Suprapubic skin (tissue), 4 donors: ENCODE results near the gene TRAF3IP1. TPM values are rescaled to one million over a fixed set of nuclear protein-coding genes. Genes with fewer than 3 reads are reported as not detected.

Experiments
- DNase-seq, 2 donors: peaks; one replicate each; pipeline ENCODE4 v3.0.0-alpha.2; 2019; ENCODE audit warnings: low spot score in 2 of 2
- H3K27ac ChIP-seq: fragments of 200-600 bp; sonication (generic); one replicate; pipeline ENCODE4 v1.5.1; 2019
- H3K27me3 ChIP-seq: fragments of 200-600 bp; sonication (generic); one replicate; pipeline ENCODE4 v1.5.1; 2019
- H3K36me3 ChIP-seq: fragments of 200-600 bp; sonication (generic); one replicate; pipeline ENCODE4 v1.5.1; 2019
- H3K4me1 ChIP-seq: fragments of 200-600 bp; sonication (generic); one replicate; pipeline ENCODE4 v1.5.1; 2019
- H3K4me3 ChIP-seq: fragments of 200-600 bp; sonication (generic); one replicate; pipeline ENCODE4 v1.5.1; 2019; ENCODE audit warnings: mild to moderate bottlenecking
- H3K9me3 ChIP-seq: fragments of 200-600 bp; sonication (generic); one replicate; pipeline ENCODE4 v1.5.1; 2019
- EP300 ChIP-seq: sonication (generic); formaldehyde crosslinking; IDR thresholded peaks from one replicate; pipeline ENCODE4 v1.6.1; 2017; ENCODE audit warnings: antibody characterized with exemption
- POLR2A ChIP-seq, 2 donors: fragments of 450-650 bp; IDR thresholded peaks; one replicate each; pipeline ENCODE4 v1.6.1; 2017; ENCODE audit warnings: antibody characterized with exemption in 2 of 2, mild to moderate bottlenecking in 2 of 2, moderate library complexity in 2 of 2
- POLR2AphosphoS5 ChIP-seq, 3 donors: sonication (generic); formaldehyde crosslinking; IDR thresholded peaks; one replicate each; pipeline ENCODE4 v1.6.1; 2017; ENCODE audit warnings: antibody characterized with exemption in 3 of 3
- WGBS: methylation state at CpG from one replicate; pipeline ENCODE4 v1.1.5; 2018; 5-methylcytosine and 5-hydroxymethylcytosine counted together
- total RNA-seq, 4 donors: library from RNA; depleted of rRNA; stranded (reverse); fragments of >200 nt; gene quantifications; one replicate each; pipeline ENCODE4 v1.1.0, GENCODE V29; 2016
- TF ChIP-seq, protein P1 (sequence below), 2 donors: fragments of 200-600 bp in 1 of 2; fragments of 450-650 bp in 1 of 2; sonication (generic) in 1 of 2; IDR thresholded peaks; one replicate each; pipeline ENCODE4 v1.5.1; 2016 to 2019; ENCODE audit warnings: antibody characterized with exemption in 2 of 2, mild to moderate bottlenecking in 1 of 2, moderate library complexity in 1 of 2

Gene TRAF3IP1
- total RNA-seq, 4 donors from 2014 or later = 10.2 to 15.4 (median 10.6) TPM

- H3K36me3 ChIP-seq = peaks cover 87% of the 10 kb centered on the region
- TF ChIP-seq, protein P1, sequence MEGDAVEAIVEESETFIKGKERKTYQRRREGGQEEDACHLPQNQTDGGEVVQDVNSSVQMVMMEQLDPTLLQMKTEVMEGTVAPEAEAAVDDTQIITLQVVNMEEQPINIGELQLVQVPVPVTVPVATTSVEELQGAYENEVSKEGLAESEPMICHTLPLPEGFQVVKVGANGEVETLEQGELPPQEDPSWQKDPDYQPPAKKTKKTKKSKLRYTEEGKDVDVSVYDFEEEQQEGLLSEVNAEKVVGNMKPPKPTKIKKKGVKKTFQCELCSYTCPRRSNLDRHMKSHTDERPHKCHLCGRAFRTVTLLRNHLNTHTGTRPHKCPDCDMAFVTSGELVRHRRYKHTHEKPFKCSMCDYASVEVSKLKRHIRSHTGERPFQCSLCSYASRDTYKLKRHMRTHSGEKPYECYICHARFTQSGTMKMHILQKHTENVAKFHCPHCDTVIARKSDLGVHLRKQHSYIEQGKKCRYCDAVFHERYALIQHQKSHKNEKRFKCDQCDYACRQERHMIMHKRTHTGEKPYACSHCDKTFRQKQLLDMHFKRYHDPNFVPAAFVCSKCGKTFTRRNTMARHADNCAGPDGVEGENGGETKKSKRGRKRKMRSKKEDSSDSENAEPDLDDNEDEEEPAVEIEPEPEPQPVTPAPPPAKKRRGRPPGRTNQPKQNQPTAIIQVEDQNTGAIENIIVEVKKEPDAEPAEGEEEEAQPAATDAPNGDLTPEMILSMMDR (IDR thresholded peaks at IDR 0.05) = no peak
- TF ChIP-seq POLR2A (IDR thresholded peaks at IDR 0.05) = no peak
- TF ChIP-seq EP300 = no peak
- TF ChIP-seq POLR2AphosphoS5 (IDR thresholded peaks at IDR 0.05) = no peak
- no peaks in the 10 kb centered on the region for H3K27me3 ChIP-seq
- no peak for DNase-seq
- H3K4me1 ChIP-seq = peaks cover 9% of the 10 kb centered on the region
- 95% methylated on average over 16 of the region's 20 CpGs for WGBS
- no peak overlapping the region for H3K27ac ChIP-seq
- H3K4me3 ChIP-seq = no peak overlapping the region
- H3K9me3 ChIP-seq = no peaks in the 10 kb centered on the region
Measured at GRCh38 chr2:238274152-238274865, 46.0 kb upstream of the TRAF3IP1 start.

DNA sequence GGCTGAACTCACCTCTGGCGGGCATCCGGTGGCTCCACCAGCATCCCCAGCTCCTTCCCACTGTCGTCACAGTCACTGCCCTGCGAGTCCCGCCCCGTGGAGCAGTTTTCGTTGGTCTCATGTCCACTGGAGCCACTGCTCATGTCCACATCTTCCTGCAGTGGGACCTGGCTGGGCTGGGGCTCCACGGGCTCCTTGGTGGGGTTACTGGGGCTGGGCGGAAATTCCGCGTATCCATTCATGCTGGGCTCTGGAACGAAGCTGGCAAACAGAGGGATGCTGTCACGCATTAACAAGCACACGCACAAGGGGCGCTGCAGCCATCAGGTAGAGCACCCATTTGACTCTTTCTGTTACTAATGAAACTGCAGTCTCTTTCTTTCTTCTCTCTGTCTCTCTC lies 42.6 kb upstream of the TRAF3IP1 start:
- H3K27ac ChIP-seq = no peak overlapping the region
- TF ChIP-seq POLR2A (IDR thresholded peaks at IDR 0.05) = no peak
- TF ChIP-seq POLR2AphosphoS5 (IDR thresholded peaks at IDR 0.05) = no peak
- no peak for TF ChIP-seq EP300
- TF ChIP-seq, protein P1 (IDR thresholded peaks at IDR 0.05) = no peak
- H3K9me3 ChIP-seq = no peaks in the 10 kb centered on the region
- H3K4me3 ChIP-seq = no peak overlapping the region
- no peaks in the 10 kb centered on the region for H3K27me3 ChIP-seq
- peak in 1 of 2 donors; percentile 62 for DNase-seq
- H3K36me3 ChIP-seq = peaks cover 56% of the 10 kb centered on the region
- 92% methylated on average over 15 of the region's 15 CpGs for WGBS
- H3K4me1 ChIP-seq = peaks cover 24% of the 10 kb centered on the region

GRCh38 chr2:238278626-238279323 lies 41.5 kb upstream of the TRAF3IP1 start:
- Histone ChIP-seq H3K27me3 (no peaks in the 10 kb centered on the region), H3K9me3 (no peaks in the 10 kb centered on the region), H3K4me1 (peaks cover 34% of the 10 kb centered on the region), H3K27ac (no peak overlapping the region), H3K4me3 (no peak overlapping the region), H3K36me3 (peaks cover 45% of the 10 kb centered on the region)
- WGBS = 65% methylated on average over 8 of the region's 9 CpGs
- TF ChIP-seq POLR2AphosphoS5 (IDR thresholded peaks at IDR 0.05) = no peak
- peak in 1 of 2 donors; percentile 58 for DNase-seq

DNA sequence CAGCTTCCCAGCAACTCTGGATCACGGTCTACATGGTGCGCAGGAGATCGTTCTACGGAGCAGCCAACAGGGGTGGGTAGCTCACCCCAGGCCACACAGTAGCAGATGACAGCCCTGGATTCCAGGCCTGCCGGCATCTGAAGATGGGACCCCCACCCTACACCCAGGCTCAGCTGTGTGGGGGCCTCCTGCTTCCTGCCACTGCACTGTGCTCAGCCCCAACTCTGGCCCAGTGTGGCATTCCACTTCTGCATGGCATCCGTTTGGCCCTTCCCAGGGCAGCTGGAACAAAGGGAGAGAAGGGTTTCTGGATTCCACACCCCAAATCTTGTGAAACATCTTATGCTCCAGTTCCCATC lies 41.0 kb upstream of the TRAF3IP1 start:
- WGBS = 91% methylated on average over 6 of the region's 6 CpGs
- Histone ChIP-seq H3K4me1 (peaks cover 39% of the 10 kb centered on the region), H3K36me3 (peaks cover 40% of the 10 kb centered on the region), H3K27ac (no peak overlapping the region), H3K9me3 (no peaks in the 10 kb centered on the region), H3K4me3 (no peak overlapping the region), H3K27me3 (no peaks in the 10 kb centered on the region)
- no peak for TF ChIP-seq EP300
- TF ChIP-seq, protein P1 (IDR thresholded peaks at IDR 0.05) = no peak
- TF ChIP-seq POLR2A (IDR thresholded peaks at IDR 0.05) = no peak
- no peak for DNase-seq

- WGBS = 82% methylated on average over 12 of the region's 12 CpGs
- Histone ChIP-seq H3K9me3 (no peaks in the 10 kb centered on the region), H3K4me3 (no peak overlapping the region), H3K36me3 (peaks cover 30% of the 10 kb centered on the region), H3K27ac (no peak overlapping the region), H3K27me3 (no peaks in the 10 kb centered on the region), H3K4me1 (peaks cover 46% of the 10 kb centered on the region)
- peak in 1 of 2 donors; percentile 60 for DNase-seq
- TF ChIP-seq EP300 = no peak
- TF ChIP-seq POLR2AphosphoS5 (IDR thresholded peaks at IDR 0.05) = no peak
Measured at GRCh38 chr2:238280083-238280825, 40.1 kb upstream of the TRAF3IP1 start.
